B cell (primary cell): ENCODE measurements around the gene TRIO. TPM values are rescaled to one million over a fixed set of nuclear protein-coding genes. Genes with fewer than 3 reads are reported as not detected.

ENCODE experiments used
- ATAC-seq: fragments of 200-7000 bp; cut with Tn5 transposase; one replicate; pipeline ENCODE4 v1.10.0; 2021; ENCODE audit warnings: low read depth, mild to moderate bottlenecking, moderate number of reproducible peaks, moderate library complexity
- CTCF ChIA-PET: fragments of 350-600 bp; sonication (Branson Sonifier 250); formaldehyde crosslinking; loops from one replicate; lab custom pipeline; 2021; ENCODE audit warnings: antibody characterized with exemption, inconsistent platforms; lab: Charles Lee
- POLR2A ChIA-PET: fragments of 350-600 bp; sonication (Branson Sonifier 250); formaldehyde crosslinking; loops from one replicate; lab custom pipeline; 2021; ENCODE audit warnings: antibody characterized with exemption; lab: Charles Lee
- DNase-seq: peaks from one replicate; pipeline ENCODE4 v3.0.0; 2013
- H2AFZ ChIP-seq: 2 replicates; pipeline ENCODE4 v1.6.1; 2012; ENCODE audit warnings: mild to moderate bottlenecking, low read depth, low read length; ENCODE audit not compliant: insufficient read depth, poor library complexity, severe bottlenecking
- H3K27ac ChIP-seq, 2 donors: 1 replicate in 1 of 2; 2 replicates in 1 of 2; pipeline ENCODE4 v1.5.1; 2012 to 2013; ENCODE audit warnings: low read length in 2 of 2, mild to moderate bottlenecking in 2 of 2, moderate library complexity in 1 of 2
- H3K27me3 ChIP-seq, 4 experiments: fragments of 200-600 bp in 1 of 4; sonication (generic) in 1 of 4; replicated peaks in 1 of 4; 1 replicate in 2 of 4; 2 replicates in 2 of 4; pipeline versions ENCODE4 v1.6.1 to v1.7.0; 2013 to 2016; ENCODE audit warnings: low read length in 3 of 4, mild to moderate bottlenecking in 2 of 4, mixed read lengths in 1 of 4, moderate library complexity in 1 of 4; ENCODE audit not compliant: insufficient read depth in 4 of 4, control insufficient read depth in 3 of 4; ENCODE audit errors: control extremely low read depth in 1 of 4
- H3K36me3 ChIP-seq, 2 experiments: replicated peaks in 1 of 2; 1 replicate in 1 of 2; 2 replicates in 1 of 2; pipeline versions ENCODE4 v1.6.1 to v1.7.1; 2013; ENCODE audit warnings: low read length in 1 of 2; ENCODE audit not compliant: insufficient read depth in 2 of 2, control insufficient read depth in 1 of 2; ENCODE audit errors: control extremely low read depth in 1 of 2, extremely low read depth in 1 of 2
- H3K4me1 ChIP-seq, 2 donors: fragments of 200-600 bp in 1 of 2; sonication (generic) in 1 of 2; 1 replicate in 1 of 2; 2 replicates in 1 of 2; pipeline versions ENCODE4 v1.5.1 to v1.6.1; 2013 to 2017; ENCODE audit warnings: low read length in 2 of 2; ENCODE audit not compliant: control insufficient read depth in 2 of 2, insufficient read depth in 2 of 2
- H3K4me2 ChIP-seq: replicated peaks from 2 replicates; pipeline ENCODE3; 2012; ENCODE audit warnings: mild to moderate bottlenecking, low read depth, low read length; ENCODE audit not compliant: poor library complexity, severe bottlenecking
- H3K4me3 ChIP-seq, 5 experiments: fragments of 200-600 bp in 1 of 5; sonication (generic) in 1 of 5; 1 replicate in 3 of 5; 2 replicates in 2 of 5; pipeline versions ENCODE4 v1.5.1 to v1.7.0; 2011 to 2016; ENCODE audit warnings: low read length in 4 of 5, mild to moderate bottlenecking in 4 of 5, low read depth in 2 of 5, control low read depth in 1 of 5, moderate library complexity in 1 of 5; ENCODE audit not compliant: insufficient read depth in 1 of 5; ENCODE audit errors: control extremely low read depth in 1 of 5, extremely low read depth in 1 of 5
- H3K79me2 ChIP-seq: fragments of 200-600 bp; sonication (generic); one replicate; pipeline ENCODE4 v1.6.0; 2016; ENCODE audit warnings: low read length; ENCODE audit not compliant: control insufficient read depth, insufficient read depth
- H3K9ac ChIP-seq: fragments of 200-600 bp; sonication (generic); 2 replicates; pipeline ENCODE4 v1.6.1; 2017; ENCODE audit warnings: mild to moderate bottlenecking, low read length, moderate library complexity
- H3K9me3 ChIP-seq, 3 donors: one replicate each; pipeline versions ENCODE4 v1.6.1 to v1.7.1; 2013; ENCODE audit warnings: low read length in 2 of 3; ENCODE audit not compliant: control insufficient read depth in 2 of 3, insufficient read depth in 1 of 3; ENCODE audit errors: control extremely low read depth in 1 of 3
- H4K20me1 ChIP-seq: 2 replicates; pipeline ENCODE4 v1.6.0; 2012; ENCODE audit warnings: mild to moderate bottlenecking, low read length; ENCODE audit not compliant: insufficient read depth, control insufficient read depth, poor library complexity, severe bottlenecking
- H3K27ac Mint-ChIP-seq: one replicate; pipeline ENCODE4 v1.8.0; 2021; ENCODE audit warnings: mixed read lengths
- H3K27me3 Mint-ChIP-seq: one replicate; pipeline ENCODE4 v1.8.0; 2021; ENCODE audit warnings: mixed read lengths
- H3K4me1 Mint-ChIP-seq: one replicate; pipeline ENCODE4 v1.8.0; 2021; ENCODE audit warnings: mixed read lengths
- H3K4me3 Mint-ChIP-seq: one replicate; pipeline ENCODE4 v1.8.0; 2021; ENCODE audit warnings: mixed read lengths
- H3K9me3 Mint-ChIP-seq: one replicate; pipeline ENCODE4 v1.8.0; 2022; ENCODE audit warnings: mixed read lengths; ENCODE audit not compliant: insufficient read depth
- EZH2 ChIP-seq: IDR thresholded peaks from 2 replicates; pipeline ENCODE4 v1.6.1; 2012; ENCODE audit warnings: borderline replicate concordance, low read depth, mild to moderate bottlenecking, moderate library complexity, low read length; ENCODE audit not compliant: insufficient read depth, poor library complexity, severe bottlenecking
- WGBS: methylation state at CpG from one replicate; pipeline ENCODE4 v1.1.5; 2013; ENCODE audit warnings: missing lambda C conversion rate; ENCODE audit not compliant: insufficient coverage; 5-methylcytosine and 5-hydroxymethylcytosine counted together
- intact Hi-C: fragments of 100-400 bp; cut with micrococcal nuclease; formaldehyde crosslinking; loops from one replicate; pipeline ENCODE4 v1.10.0; 2022
- polyA plus RNA-seq: library from polyadenylated mRNA; depleted of rRNA; stranded (reverse); fragments of >200 nt; gene quantifications from 2 replicates; pipeline ENCODE4 v1.2.3, GENCODE V29; 2012
- total RNA-seq, 2 donors: library from RNA; stranded (reverse); fragments of 120-200 nt in 1 of 2; gene quantifications; 1 replicate in 1 of 2; 2 replicates in 1 of 2; pipeline versions ENCODE4 v1.2.3 to v1.2.4, GENCODE V29; 2013 to 2022
- TF ChIP-seq, protein P1 (sequence below): fragments of 200-600 bp; IDR thresholded peaks from one replicate; pipeline ENCODE4 v1.8.0; 2022; ENCODE audit warnings: antibody characterized with exemption, mild to moderate bottlenecking

Gene TRIO
- total and polyA plus RNA-seq, 2 donors (not counting 1 experiment from before 2014, with no cell fraction given), result 90.5 to 479 TPM

DNA sequence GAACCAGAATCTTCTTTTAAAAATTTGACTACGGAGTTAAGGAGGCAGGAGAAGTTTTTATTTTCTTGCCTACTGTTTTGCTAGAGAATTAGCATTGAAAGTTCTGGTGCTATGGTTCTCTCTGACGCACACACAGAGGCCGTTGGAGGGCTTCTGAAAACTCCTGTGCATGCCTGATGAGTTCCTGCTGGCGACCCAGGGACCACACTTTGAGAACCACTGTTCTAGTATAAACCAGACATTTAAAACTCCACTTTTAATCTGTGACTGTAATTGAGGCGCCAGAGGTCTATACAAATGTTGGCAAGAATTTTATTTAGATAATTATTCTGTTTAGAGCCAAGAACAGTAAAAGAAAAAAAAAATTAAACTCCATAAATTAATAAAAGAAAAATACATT is 338.9 kb downstream of the TRIO start:
- DNase-seq (no peak), ATAC-seq (no peak)
- Histone ChIP-seq H3K4me1 (no peaks in the 10 kb centered on the region), H3K27me3 (no peaks in the 10 kb centered on the region), H3K4me3 (no peak overlapping the region), H3K9me3 (peaks cover 0 to 6% (median 0%) of the 10 kb centered on the region in 3 donors), H3K36me3 (peaks cover 10 to 90% of the 10 kb centered on the region in 2 experiments), H3K4me2 (no peak overlapping the region), H4K20me1 (no peaks in the 10 kb centered on the region), H3K27ac (no peak overlapping the region), H2AFZ (no peak overlapping the region), H3K79me2 (no peaks in the 10 kb centered on the region), H3K9ac (no peak overlapping the region)
- no peak overlapping the region for H3K27ac Mint-ChIP-seq
- ChIA-PET CTCF (no interaction called here), POLR2A (no interaction called here)
- WGBS, result no CpG with 5 or more reads among the region's 5 CpGs
- no peak for TF ChIP-seq EZH2
- TF ChIP-seq, protein P1, sequence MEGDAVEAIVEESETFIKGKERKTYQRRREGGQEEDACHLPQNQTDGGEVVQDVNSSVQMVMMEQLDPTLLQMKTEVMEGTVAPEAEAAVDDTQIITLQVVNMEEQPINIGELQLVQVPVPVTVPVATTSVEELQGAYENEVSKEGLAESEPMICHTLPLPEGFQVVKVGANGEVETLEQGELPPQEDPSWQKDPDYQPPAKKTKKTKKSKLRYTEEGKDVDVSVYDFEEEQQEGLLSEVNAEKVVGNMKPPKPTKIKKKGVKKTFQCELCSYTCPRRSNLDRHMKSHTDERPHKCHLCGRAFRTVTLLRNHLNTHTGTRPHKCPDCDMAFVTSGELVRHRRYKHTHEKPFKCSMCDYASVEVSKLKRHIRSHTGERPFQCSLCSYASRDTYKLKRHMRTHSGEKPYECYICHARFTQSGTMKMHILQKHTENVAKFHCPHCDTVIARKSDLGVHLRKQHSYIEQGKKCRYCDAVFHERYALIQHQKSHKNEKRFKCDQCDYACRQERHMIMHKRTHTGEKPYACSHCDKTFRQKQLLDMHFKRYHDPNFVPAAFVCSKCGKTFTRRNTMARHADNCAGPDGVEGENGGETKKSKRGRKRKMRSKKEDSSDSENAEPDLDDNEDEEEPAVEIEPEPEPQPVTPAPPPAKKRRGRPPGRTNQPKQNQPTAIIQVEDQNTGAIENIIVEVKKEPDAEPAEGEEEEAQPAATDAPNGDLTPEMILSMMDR, result no peak
- intact Hi-C loops, result loop anchor here (10.0 kb wide), 1 partner anchor 163 kb away; no protein-coding TSS in a partner anchor
- H3K4me3 Mint-ChIP-seq, result no peak overlapping the region
- H3K9me3 Mint-ChIP-seq, result no peaks in the 10 kb centered on the region
- no peaks in the 10 kb centered on the region for H3K27me3 Mint-ChIP-seq
- no peaks in the 10 kb centered on the region for H3K4me1 Mint-ChIP-seq

- no peak overlapping the region for H3K27ac ChIP-seq
- H4K20me1 ChIP-seq, result no peaks in the 10 kb centered on the region
- intact Hi-C loops, result loop anchor here (10.0 kb wide), 1 partner anchor 161 kb away; no protein-coding TSS in a partner anchor
- Mint-ChIP-seq H3K9me3 (no peaks in the 10 kb centered on the region), H3K27me3 (no peaks in the 10 kb centered on the region), H3K4me3 (no peak overlapping the region), H3K27ac (no peak overlapping the region), H3K4me1 (no peaks in the 10 kb centered on the region)
- no peaks in the 10 kb centered on the region for H3K4me1 ChIP-seq
- no peak overlapping the region for H3K9ac ChIP-seq
- H3K9me3 ChIP-seq, result peaks cover 0 to 7% (median 0%) of the 10 kb centered on the region in 3 donors
- DNase-seq (no peak), ATAC-seq (no peak)
- POLR2A ChIA-PET, result no interaction called here
- H3K4me2 ChIP-seq, result no peak overlapping the region
- TF ChIP-seq, protein P1, result no peak
- no peak for TF ChIP-seq EZH2
- no peaks in the 10 kb centered on the region for H3K79me2 ChIP-seq
- peaks cover 7 to 86% of the 10 kb centered on the region in 2 experiments for H3K36me3 ChIP-seq
- H2AFZ ChIP-seq, result no peak overlapping the region
- CTCF ChIA-PET, result no interaction called here
- WGBS, result 98% methylated on average over 16 of the region's 16 CpGs
- no peaks in the 10 kb centered on the region for H3K27me3 ChIP-seq
- no peak overlapping the region for H3K4me3 ChIP-seq
Observed at GRCh38 chr5:14483504-14484157, 340.5 kb downstream of the TRIO start.
